Heart left ventricle (tissue), 16 donors: Measurements from ENCODE around the gene SPATA24. TPM values are rescaled to one million over a fixed set of nuclear protein-coding genes. Genes with fewer than 3 reads are reported as not detected.
"Not testable (repeated sequence)": the region's sequence is repeated elsewhere in the genome, so short reads cannot be mapped to it uniquely, and the experiment has no call there.

Experiments
- ATAC-seq, 4 donors: fragments of 200-7000 bp; cut with Tn5 transposase; one replicate each; pipeline ENCODE4 v1.9.1; 2020 to 2022; ENCODE audit warnings: moderate library complexity in 4 of 4, mild to moderate bottlenecking in 3 of 4, moderate number of reproducible peaks in 1 of 4
- DNase-seq, 5 donors: peaks; one replicate each; pipeline ENCODE4 v3.0.0-alpha.2; 2020
- H3K27ac ChIP-seq, 12 donors: fragments of 200-600 bp; sonication (generic) in 4 of 12; one replicate each; pipeline versions ENCODE4 v1.5.0 to v1.8.0; 2016 to 2022; ENCODE audit warnings: mild to moderate bottlenecking in 2 of 12
- H3K27me3 ChIP-seq, 9 donors: fragments of 200-600 bp; sonication (generic) in 2 of 9; one replicate each; pipeline versions ENCODE4 v1.5.1 to v1.8.0; 2016 to 2022; ENCODE audit warnings: mild to moderate bottlenecking in 3 of 9
- H3K36me3 ChIP-seq, 9 donors: fragments of 200-600 bp; sonication (generic) in 2 of 9; one replicate each; pipeline versions ENCODE4 v1.5.0 to v1.8.0; 2018 to 2022; ENCODE audit warnings: mild to moderate bottlenecking in 2 of 9
- H3K4me1 ChIP-seq, 12 donors: fragments of 200-600 bp; sonication (generic) in 4 of 12; one replicate each; pipeline versions ENCODE4 v1.5.0 to v1.8.0; 2016 to 2022; ENCODE audit warnings: mild to moderate bottlenecking in 3 of 12
- H3K4me3 ChIP-seq, 12 donors: fragments of 200-600 bp; sonication (generic) in 4 of 12; one replicate each; pipeline versions ENCODE4 v1.5.0 to v1.8.0; 2017 to 2022; ENCODE audit warnings: mild to moderate bottlenecking in 9 of 12, moderate library complexity in 4 of 12
- H3K9me3 ChIP-seq, 12 donors: fragments of 200-600 bp; sonication (generic) in 4 of 12; one replicate each; pipeline versions ENCODE4 v1.5.0 to v1.8.0; 2016 to 2022; ENCODE audit warnings: mild to moderate bottlenecking in 1 of 12
- POLR2A ChIP-seq, 2 donors: fragments of 450-650 bp; IDR thresholded peaks; one replicate each; pipeline ENCODE4 v1.6.1; 2017; ENCODE audit warnings: antibody characterized with exemption in 2 of 2, mild to moderate bottlenecking in 2 of 2, moderate library complexity in 2 of 2
- WGBS, 4 donors: extraction: QIAGEN DNeasy Blood & Tissue Kit in 2 of 4; methylation state at CpG; one replicate each; pipeline versions ENCODE4 v1.1.5 to v1.1.7; 2013 to 2018; 5-methylcytosine and 5-hydroxymethylcytosine counted together
- intact Hi-C, 10 donors: fragments of 100-400 bp; cut with DNase I; formaldehyde crosslinking; loops; one replicate each; pipeline versions ENCODE4 v1.11.1 to v1.14.2; 2022
- polyA plus RNA-seq, 2 donors: library from polyadenylated mRNA; stranded (reverse); fragments of 200-250 nt; gene quantifications; one replicate each; pipeline ENCODE4 v1.2.3, GENCODE V29; 2013
- total RNA-seq, 9 donors: library from RNA; depleted of rRNA in 2 of 9; stranded (reverse); fragments of >200 nt in 2 of 9; fragmentation: NEBNext Ultra II Directional in 3 of 9; extraction: Animal tissue kit (Norgen Biotek cat#: 25700) in 3 of 9; gene quantifications; one replicate each; pipeline versions ENCODE4 v1.1.0 to v1.2.4, GENCODE V29; 2016 to 2023
- TF ChIP-seq, protein P1 (sequence below), 12 donors: fragments of 200-600 bp; sonication (generic) in 4 of 12; IDR thresholded peaks; one replicate each; pipeline versions ENCODE4 v1.5.0 to v1.8.0; 2018 to 2022; ENCODE audit warnings: antibody characterized with exemption in 12 of 12, mild to moderate bottlenecking in 5 of 12
- donor health status: ischemic (EF 13 %, LVEDD 7.1; RV severe dilation, severe dysfunction).
- donor health status: healthy with polysubstance abuse.
- donor health status: DM: no; HTN: yes; CAD: no.
- donor health status: DM: no; HTN: no; CAD: no.
- donor health status: ischemic (EF 25% LVEDD 6.9; RV normal size, moderate dysfunction).
- donor health status: ischemic (EF 25% LVEDD 5.7; RV mildly dilated, moderate dysfunction).
- donor health status: healthy.
- donor health status: DM: yes; HTN: yes; CAD: no.
- donor health status: ischemic (EF 35%, LVEDD 5.7; RV mildly dilated, moderate dysfunction).
- donor health status: nonischemic (EF 11% LVEDD 7.7; RV severe dilation, severe dysfunction).
- donor health status: DM: yes; HTN: yes; CAD: no.
- donor health status: PGD.
- donor health status: ischemic (EF 29% LVEDD 5.4; RV normal size, mild dysfunction).
- donor health status: nonischemic (EF 23%, LVEDD 6.1; RV moderate dilation, normal function).

SPATA24 gene
- total and polyA plus RNA-seq, 11 donors: 10.7 to 37.8 (median 16.0) TPM

DNA sequence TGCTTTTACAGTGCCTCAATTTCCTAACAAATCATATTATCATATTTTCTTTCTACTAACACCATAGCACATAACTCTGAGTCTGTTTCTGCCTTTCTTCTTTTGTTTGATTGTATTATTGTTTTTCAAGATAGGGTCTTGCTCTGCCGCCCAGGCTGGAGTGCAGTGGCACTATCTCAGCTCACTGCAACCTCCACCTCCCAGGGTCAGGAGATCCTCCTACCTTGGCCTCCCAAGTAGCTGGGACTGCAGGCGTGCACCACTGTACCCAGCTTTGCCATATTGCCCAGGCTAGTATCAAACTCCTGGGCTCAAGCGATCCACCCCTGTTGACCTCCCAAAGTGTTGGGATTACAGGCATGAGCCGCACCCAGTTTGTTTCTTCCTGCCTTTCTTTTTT, 43.5 kb downstream of the SPATA24 start:
- Histone ChIP-seq H3K27ac (no peak overlapping the region), H3K36me3 (peaks cover 0 to 33% (median 22%) of the 10 kb centered on the region in 9 donors), H3K4me1 (peaks cover 0 to 20% (median 0%) of the 10 kb centered on the region in 12 donors), H3K9me3 (no peaks in the 10 kb centered on the region), H3K27me3 (no peaks in the 10 kb centered on the region), H3K4me3 (no peak overlapping the region)
- ATAC-seq (no peak), DNase-seq (no peak)
- intact Hi-C loops: no loop called here
- TF ChIP-seq POLR2A (IDR thresholded peaks at IDR 0.05): no peak
- TF ChIP-seq, protein P1, sequence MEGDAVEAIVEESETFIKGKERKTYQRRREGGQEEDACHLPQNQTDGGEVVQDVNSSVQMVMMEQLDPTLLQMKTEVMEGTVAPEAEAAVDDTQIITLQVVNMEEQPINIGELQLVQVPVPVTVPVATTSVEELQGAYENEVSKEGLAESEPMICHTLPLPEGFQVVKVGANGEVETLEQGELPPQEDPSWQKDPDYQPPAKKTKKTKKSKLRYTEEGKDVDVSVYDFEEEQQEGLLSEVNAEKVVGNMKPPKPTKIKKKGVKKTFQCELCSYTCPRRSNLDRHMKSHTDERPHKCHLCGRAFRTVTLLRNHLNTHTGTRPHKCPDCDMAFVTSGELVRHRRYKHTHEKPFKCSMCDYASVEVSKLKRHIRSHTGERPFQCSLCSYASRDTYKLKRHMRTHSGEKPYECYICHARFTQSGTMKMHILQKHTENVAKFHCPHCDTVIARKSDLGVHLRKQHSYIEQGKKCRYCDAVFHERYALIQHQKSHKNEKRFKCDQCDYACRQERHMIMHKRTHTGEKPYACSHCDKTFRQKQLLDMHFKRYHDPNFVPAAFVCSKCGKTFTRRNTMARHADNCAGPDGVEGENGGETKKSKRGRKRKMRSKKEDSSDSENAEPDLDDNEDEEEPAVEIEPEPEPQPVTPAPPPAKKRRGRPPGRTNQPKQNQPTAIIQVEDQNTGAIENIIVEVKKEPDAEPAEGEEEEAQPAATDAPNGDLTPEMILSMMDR (IDR thresholded peaks at IDR 0.05): no peak
- 91 to 97% (median 94%) methylated on average over 4 of the region's 4 CpGs for WGBS, 4 donors

DNA sequence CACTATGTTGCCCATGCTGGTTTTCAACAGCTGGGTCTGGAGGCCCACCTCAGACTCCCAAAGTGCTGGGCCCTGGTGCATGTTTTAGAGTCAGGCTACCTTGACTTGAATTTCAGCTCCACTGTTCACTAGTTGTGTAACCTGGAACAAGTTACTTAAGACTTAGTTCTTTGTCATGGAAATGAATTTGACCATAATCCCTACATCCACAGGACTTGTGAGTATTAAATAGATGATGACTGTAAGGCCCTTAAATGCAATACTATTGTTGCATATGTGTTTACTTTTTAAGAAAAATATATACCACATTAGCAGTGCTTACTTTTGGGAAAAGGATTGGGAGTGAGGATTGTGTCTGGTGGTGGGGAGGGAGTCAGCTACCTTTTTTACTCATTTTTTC, 45.8 kb downstream of the SPATA24 start:
- DNase-seq (no peak), ATAC-seq (no peak)
- no peaks in the 10 kb centered on the region for H3K27me3 ChIP-seq
- peaks cover 0 to 7% (median 0%) of the 10 kb centered on the region in 12 donors for H3K9me3 ChIP-seq
- no peak overlapping the region for H3K4me3 ChIP-seq
- TF ChIP-seq, protein P1 (IDR thresholded peaks at IDR 0.05): no peak
- no peak for TF ChIP-seq POLR2A (IDR thresholded peaks at IDR 0.05)
- intact Hi-C loops: no loop called here
- peaks cover 0 to 25% (median 2%) of the 10 kb centered on the region in 12 donors for H3K4me1 ChIP-seq
- no peak overlapping the region for H3K27ac ChIP-seq
- peaks cover 0 to 21% (median 6%) of the 10 kb centered on the region in 9 donors for H3K36me3 ChIP-seq

DNA sequence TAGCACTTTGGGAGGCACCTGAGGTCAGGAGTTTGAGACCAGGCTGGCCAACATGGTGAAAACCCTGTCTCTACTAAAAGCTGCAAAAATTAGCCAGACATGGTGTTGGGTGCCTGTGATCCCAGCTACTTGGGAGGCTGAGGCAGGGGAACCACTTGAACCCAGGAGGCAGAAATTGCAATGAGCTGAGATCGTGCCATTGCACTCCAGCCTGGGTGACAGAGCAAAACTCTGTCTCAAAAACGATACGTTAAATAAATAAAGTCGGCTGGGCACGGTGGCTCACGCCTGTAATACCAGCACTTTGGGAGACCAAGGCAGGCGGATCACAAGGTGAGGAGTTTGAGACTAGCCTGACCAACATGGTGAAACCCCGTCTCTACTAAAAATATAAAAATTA, 48.0 kb downstream of the SPATA24 start:
- peaks cover 0 to 21% (median 6%) of the 10 kb centered on the region in 9 donors for H3K36me3 ChIP-seq
- 95% methylated on average over 8 of the region's 8 CpGs for WGBS, 4 donors
- H3K9me3 ChIP-seq, DNase-seq, intact Hi-C loops, ATAC-seq, H3K27me3 ChIP-seq, H3K27ac ChIP-seq, H3K4me3 ChIP-seq: not testable (repeated sequence)
- peaks cover 0 to 43% (median 8%) of the 10 kb centered on the region in 12 donors for H3K4me1 ChIP-seq

DNA sequence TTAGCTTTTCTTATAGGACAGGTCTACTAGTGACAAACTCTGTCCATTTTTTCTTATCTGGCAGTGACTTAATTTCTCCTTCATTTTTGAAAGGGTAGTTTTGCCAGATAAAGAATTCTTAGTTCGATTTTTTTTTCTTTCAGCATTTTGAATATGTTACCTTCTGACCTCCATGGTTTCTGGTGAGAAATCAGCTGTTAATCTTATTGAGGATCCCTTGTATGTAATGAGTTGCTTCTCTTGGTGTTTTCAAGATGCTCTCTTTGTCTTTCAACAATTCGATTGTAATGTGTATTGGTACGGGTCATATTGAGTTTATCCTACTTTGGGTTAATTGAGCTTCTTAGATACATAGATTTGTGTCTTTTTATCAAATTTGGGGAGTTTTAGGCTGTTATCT, 49.7 kb downstream of the SPATA24 start:
- Histone ChIP-seq H3K4me3 (no peak overlapping the region), H3K36me3 (peaks cover 0 to 29% (median 6%) of the 10 kb centered on the region in 9 donors), H3K9me3 (peaks cover 0 to 7% (median 0%) of the 10 kb centered on the region in 12 donors), H3K27me3 (no peaks in the 10 kb centered on the region), H3K27ac (no peak overlapping the region), H3K4me1 (peaks cover 0 to 54% (median 15%) of the 10 kb centered on the region in 12 donors)
- WGBS, 4 donors: 95 to 97% (median 96%) methylated on average over 3 of the region's 3 CpGs
- no peak for TF ChIP-seq POLR2A (IDR thresholded peaks at IDR 0.05)
- TF ChIP-seq, protein P1 (IDR thresholded peaks at IDR 0.05): no peak
- ATAC-seq (no peak), DNase-seq (no peak)
- intact Hi-C loops: no loop called here

DNA sequence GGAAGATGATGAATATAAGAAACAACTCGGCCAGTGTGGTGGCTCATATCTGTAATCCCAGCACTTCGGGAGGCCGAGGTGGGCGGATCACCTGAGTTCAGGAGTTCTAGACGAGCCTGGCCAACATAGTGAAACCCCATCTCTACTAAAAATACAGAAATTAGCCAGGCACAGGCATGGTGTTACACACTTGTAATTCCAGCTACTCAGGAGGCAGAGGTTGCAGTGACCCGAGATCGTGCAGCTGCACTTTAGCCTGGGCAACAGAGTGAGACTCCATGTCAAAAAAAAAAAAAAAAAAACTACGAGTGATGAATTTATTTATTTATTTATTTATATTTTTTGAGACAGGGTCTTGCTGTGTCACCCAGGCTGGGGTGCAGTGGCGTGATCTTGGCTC, 56.0 kb downstream of the SPATA24 start:
- 86 to 96% (median 89%) methylated on average over 9 of the region's 9 CpGs for WGBS, 4 donors

More for the DNA sequence above, 56.0 kb downstream of the SPATA24 start:
- H3K4me3 ChIP-seq, ATAC-seq, H3K27me3 ChIP-seq, H3K9me3 ChIP-seq, DNase-seq, H3K27ac ChIP-seq: not testable (repeated sequence)
- H3K36me3 ChIP-seq: peaks cover 0 to 24% (median 6%) of the 10 kb centered on the region in 9 donors
- intact Hi-C loops: loop anchor here in 1 of 10 donors (10.0 kb wide), 1 partner anchor 53 kb away; the partner anchor contains the start of gene MATR3
- peaks cover 0 to 68% (median 30%) of the 10 kb centered on the region in 12 donors for H3K4me1 ChIP-seq

Other genes starting within 250 kb of the SPATA24 start
- 100 to 1,000 TPM in 1 of 9 donors, 10 to 100 TPM in 8; 33.8 to 341 (median 39.8) TPM for gene SIL1, start 205.7 kb downstream of the SPATA24 start, total RNA-seq
- gene SIL1, start 205.7 kb downstream of the SPATA24 start, polyA plus RNA-seq: 10 to 100 TPM; 42.2 to 56.3 TPM
- gene MATR3, start 110.3 kb downstream of the SPATA24 start, total RNA-seq: 100 to 1,000 TPM; 133 to 208 (median 139) TPM
- gene MATR3, start 110.3 kb downstream of the SPATA24 start, polyA plus RNA-seq: 100 to 1,000 TPM in 1 of 2 donors, 10 to 100 TPM in 1; 97.2 to 115 TPM
- 100 to 1,000 TPM; 111 to 154 (median 132) TPM for gene PAIP2, start 62.2 kb downstream of the SPATA24 start, total RNA-seq
- 100 to 1,000 TPM in 1 of 2 donors, 10 to 100 TPM in 1; 93.2 to 138 TPM for gene PAIP2, start 62.2 kb downstream of the SPATA24 start, polyA plus RNA-seq
- gene SLC23A1, start 20.8 kb downstream of the SPATA24 start, total RNA-seq: not detected
- not detected for gene SLC23A1, start 20.8 kb downstream of the SPATA24 start, polyA plus RNA-seq
- 1 to 10 TPM in 3 of 9 donors, under 1 TPM in 4, not detected in 2; 0.31 to 5.2 (median 0.97) TPM for gene MZB1, start 14.2 kb downstream of the SPATA24 start, total RNA-seq
- under 1 TPM; 0.33 to 0.72 TPM for gene MZB1, start 14.2 kb downstream of the SPATA24 start, polyA plus RNA-seq
- gene PROB1, start 9.0 kb downstream of the SPATA24 start, total RNA-seq: 10 to 100 TPM; 26.6 to 63.4 (median 38.1) TPM
- gene PROB1, start 9.0 kb downstream of the SPATA24 start, polyA plus RNA-seq: 10 to 100 TPM; 18.9 to 34.3 TPM
- gene DNAJC18, start 35.4 kb upstream of the SPATA24 start, total RNA-seq: 10 to 100 TPM in 5 of 9 donors, 1 to 10 TPM in 4; 4.8 to 17.8 (median 14.2) TPM
- 1 to 10 TPM; 4.0 to 4.7 TPM for gene DNAJC18, start 35.4 kb upstream of the SPATA24 start, polyA plus RNA-seq
- 10 to 100 TPM; 13.4 to 59.3 (median 21.3) TPM for gene ECSCR, start 58.7 kb upstream of the SPATA24 start, total RNA-seq
- 10 to 100 TPM; 18.1 to 55.3 TPM for gene ECSCR, start 58.7 kb upstream of the SPATA24 start, polyA plus RNA-seq
- under 1 TPM in 1 of 9 donors, not detected in 8; 0.16 TPM for gene SMIM33, start 66.9 kb upstream of the SPATA24 start, total RNA-seq
- not detected for gene SMIM33, start 66.9 kb upstream of the SPATA24 start, polyA plus RNA-seq
- 100 to 1,000 TPM in 1 of 9 donors, 10 to 100 TPM in 8; 32.4 to 119 (median 57.9) TPM for gene STING1, start 78.7 kb upstream of the SPATA24 start, total RNA-seq
- 10 to 100 TPM; 20.4 to 25.9 TPM for gene STING1, start 78.7 kb upstream of the SPATA24 start, polyA plus RNA-seq
- gene UBE2D2, start 157.2 kb upstream of the SPATA24 start, total RNA-seq: 100 to 1,000 TPM in 8 of 9 donors, 10 to 100 TPM in 1; 96.2 to 148 (median 134) TPM
- gene UBE2D2, start 157.2 kb upstream of the SPATA24 start, polyA plus RNA-seq: 100 to 1,000 TPM in 1 of 2 donors, 10 to 100 TPM in 1; 84.6 to 122 TPM
- 10 to 100 TPM; 29.8 to 74.6 (median 36.3) TPM for gene CXXC5, start 244.3 kb upstream of the SPATA24 start, total RNA-seq
- gene CXXC5, start 244.3 kb upstream of the SPATA24 start, polyA plus RNA-seq: 10 to 100 TPM; 32.8 to 44.5 TPM